NCI-H510A treated with DMSO at 0.1 percent for 48 hours (cell line): ENCODE measurements around the gene BMP8B.
"Not testable (repeated sequence)": the region's sequence is repeated elsewhere in the genome, so short reads cannot be mapped to it uniquely, and the experiment has no call there.

ENCODE experiments used
- DNase-seq: peaks from one replicate; lab custom pipeline; 2025; lab: John Stamatoyannopoulos, UW

The BMP8B gene

GRCh38 chr1:39788758-39789570, at the start of gene BMP8B:
TSS of gene BMP8B (minus strand) at chr1:39788865. CDS start at chr1:39788485, 380 bp downstream.
- DNase-seq: peak; percentile 100

GRCh38 chr1:39836595-39837110, 48.0 kb upstream of the BMP8B start:
- no peak for DNase-seq

GRCh38 chr1:39835935-39836594, 47.4 kb upstream of the BMP8B start:
- DNase-seq: peak; percentile 100

- DNase-seq: peak; percentile 100
Measured at GRCh38 chr1:39835110-39835509, 46.4 kb upstream of the BMP8B start.

GRCh38 chr1:39833621-39834385, 45.1 kb upstream of the BMP8B start:
- peak; percentile 100 for DNase-seq

GRCh38 chr1:39833121-39833520, 44.5 kb upstream of the BMP8B start:
- DNase-seq: peak; percentile 100

GRCh38 chr1:39832294-39832693, 43.6 kb upstream of the BMP8B start:
- peak; percentile 100 for DNase-seq

- DNase-seq: peak; percentile 100
Measured at GRCh38 chr1:39829791-39830533, 41.3 kb upstream of the BMP8B start.

- no peak for DNase-seq
Measured at GRCh38 chr1:39828734-39829133, 40.1 kb upstream of the BMP8B start.

- DNase-seq: not testable (repeated sequence)
Measured at GRCh38 chr1:39828255-39828654, 39.6 kb upstream of the BMP8B start.

GRCh38 chr1:39827201-39827600, 38.5 kb upstream of the BMP8B start:
- DNase-seq: no peak

- DNase-seq: peak; percentile 100
Measured at GRCh38 chr1:39826583-39826982, 37.9 kb upstream of the BMP8B start.

GRCh38 chr1:39825432-39825941, 36.8 kb upstream of the BMP8B start:
- peak; percentile 100 for DNase-seq

GRCh38 chr1:39823450-39823849, 34.8 kb upstream of the BMP8B start:
- DNase-seq: not testable (repeated sequence)

GRCh38 chr1:39822146-39822545, 33.5 kb upstream of the BMP8B start:
- DNase-seq: no peak

- DNase-seq: peak; percentile 100
Measured at GRCh38 chr1:39819091-39819812, 30.6 kb upstream of the BMP8B start.

GRCh38 chr1:39818482-39818881, 29.8 kb upstream of the BMP8B start:
- DNase-seq: no peak

- peak; percentile 100 for DNase-seq
Measured at GRCh38 chr1:39817091-39817932, 28.6 kb upstream of the BMP8B start.

- DNase-seq: peak; percentile 100
Measured at GRCh38 chr1:39816415-39817090, 27.9 kb upstream of the BMP8B start.
